GM23338 (cell line): ENCODE measurements around the gene USP36. TPM values are rescaled to one million over a fixed set of nuclear protein-coding genes. Genes with fewer than 3 reads are reported as not detected.

Source experiments
- ATAC-seq: fragments of 200-7000 bp; cut with Tn5 transposase; 3 replicates; pipeline ENCODE4 v1.9.1; 2020
- DNase-seq: peaks from one replicate; pipeline ENCODE4 v3.0.0-alpha.2; 2015; ENCODE audit warnings: low spot score
- H2AFZ ChIP-seq: fragments of 200-600 bp; sonication (generic); 2 replicates; pipeline ENCODE4 v1.8.0; 2016; ENCODE audit warnings: antibody characterized with exemption, mild to moderate bottlenecking, moderate library complexity
- H3F3A ChIP-seq: fragments of 200-600 bp; sonication (generic); replicated peaks from 2 replicates; pipeline ENCODE4 v1.8.0; 2017; ENCODE audit warnings: antibody characterized with exemption, mixed run types, low read depth
- H3K27ac ChIP-seq: fragments of 200-600 bp; sonication (generic); 2 replicates; pipeline ENCODE4 v1.6.1; 2016; ENCODE audit warnings: low read depth
- H3K27me3 ChIP-seq: fragments of 200-600 bp; sonication (generic); 2 replicates; pipeline ENCODE4 v1.8.0; 2016; ENCODE audit warnings: mild to moderate bottlenecking, mixed run types, moderate library complexity; ENCODE audit not compliant: insufficient read depth
- H3K36me3 ChIP-seq: fragments of 200-600 bp; sonication (generic); 2 replicates; pipeline ENCODE4 v1.8.0; 2016; ENCODE audit warnings: mild to moderate bottlenecking; ENCODE audit not compliant: insufficient read depth
- H3K4me1 ChIP-seq: fragments of 200-600 bp; sonication (generic); 2 replicates; pipeline ENCODE4 v1.8.0; 2016; ENCODE audit warnings: mild to moderate bottlenecking, moderate library complexity; ENCODE audit not compliant: insufficient read depth
- H3K4me2 ChIP-seq: fragments of 200-600 bp; sonication (generic); 2 replicates; pipeline ENCODE4 v1.7.1; 2017; ENCODE audit warnings: mixed run types
- H3K4me3 ChIP-seq: fragments of 200-600 bp; sonication (generic); 2 replicates; pipeline ENCODE4 v1.6.1; 2016; ENCODE audit warnings: mixed run types
- H3K79me2 ChIP-seq: fragments of 200-600 bp; sonication (generic); replicated peaks from 2 replicates; pipeline ENCODE4 v1.8.0; 2017; ENCODE audit warnings: mild to moderate bottlenecking; ENCODE audit not compliant: insufficient read depth
- H3K9me2 ChIP-seq: fragments of 200-600 bp; sonication (generic); 2 replicates; pipeline ENCODE4 v1.8.0; 2017; ENCODE audit not compliant: insufficient read depth
- H4K20me1 ChIP-seq: fragments of 200-600 bp; sonication (generic); replicated peaks from 2 replicates; pipeline ENCODE4 v1.8.0; 2017; ENCODE audit warnings: mild to moderate bottlenecking; ENCODE audit not compliant: insufficient read depth
- H3K27ac Mint-ChIP-seq: 2 replicates; pipeline ENCODE4 v1.8.0; 2020; ENCODE audit warnings: inconsistent platforms, mild to moderate bottlenecking, moderate library complexity, mixed read lengths
- H3K27me3 Mint-ChIP-seq: 3 replicates; pipeline ENCODE4 v1.8.0; 2022; ENCODE audit warnings: low read depth, mild to moderate bottlenecking, moderate library complexity, mixed read lengths, inconsistent platforms; ENCODE audit not compliant: insufficient read depth, poor library complexity
- H3K36me3 Mint-ChIP-seq: 3 replicates; pipeline ENCODE4 v1.8.0; 2021; ENCODE audit warnings: low read depth, mild to moderate bottlenecking, inconsistent platforms, moderate library complexity, mixed read lengths
- H3K4me1 Mint-ChIP-seq: 3 replicates; pipeline ENCODE4 v1.8.0; 2020; ENCODE audit warnings: mild to moderate bottlenecking, inconsistent platforms, mixed read lengths
- H3K4me3 Mint-ChIP-seq: 3 replicates; pipeline ENCODE4 v1.8.0; 2021; ENCODE audit warnings: moderate library complexity, mild to moderate bottlenecking, inconsistent platforms, mixed read lengths
- H3K9me3 Mint-ChIP-seq: 3 replicates; pipeline ENCODE4 v1.8.0; 2020; ENCODE audit warnings: moderate library complexity, mild to moderate bottlenecking, inconsistent platforms, mixed read lengths
- CREB1 ChIP-seq: fragments of 250-450 bp; sonication (Bioruptor Pico); IDR thresholded peaks from 2 replicates; pipeline ENCODE4 v1.5.0; 2020; ENCODE audit warnings: low read depth, mild to moderate bottlenecking, moderate library complexity
- ETS1 ChIP-seq: IDR thresholded peaks from 2 replicates; pipeline ENCODE4 v1.6.1; 2016; ENCODE audit warnings: antibody characterized with exemption
- EZH2 ChIP-seq: fragments of 200-600 bp; sonication (generic); IDR thresholded peaks from one replicate; pipeline ENCODE4 v1.8.0; 2017; ENCODE audit warnings: antibody characterized with exemption, mild to moderate bottlenecking, low read depth; ENCODE audit not compliant: unreplicated experiment
- EZH2phosphoT487 ChIP-seq: fragments of 200-600 bp; sonication (generic); IDR thresholded peaks from one replicate; pipeline ENCODE4 v1.8.1; 2018; ENCODE audit warnings: antibody characterized with exemption; ENCODE audit not compliant: unreplicated experiment
- NANOG ChIP-seq: IDR thresholded peaks from 2 replicates; pipeline ENCODE4 v1.6.1; 2016; ENCODE audit warnings: antibody characterized with exemption, borderline replicate concordance
- REST ChIP-seq: IDR thresholded peaks from one replicate; pipeline ENCODE4 v1.6.1; 2018; ENCODE audit warnings: antibody characterized with exemption; ENCODE audit not compliant: unreplicated experiment
- ZNF462 ChIP-seq: fragments of 250-450 bp; sonication (Bioruptor Pico); IDR thresholded peaks from 2 replicates; pipeline ENCODE4 v1.5.0; 2020; ENCODE audit warnings: mild to moderate bottlenecking, moderate library complexity
- polyA plus RNA-seq: library from polyadenylated mRNA; unstranded; fragments of >200 nt; fragmentation: Nextera tagmentation; extraction: Ambion mirVana; gene quantifications from 2 replicates; pipeline ENCODE4 v1.2.1, GENCODE V29; 2016
- total RNA-seq: library from RNA; depleted of rRNA; stranded (reverse); fragments of >200 nt; shearing (Covaris generic); gene quantifications from 2 replicates; pipeline ENCODE4 v1.2.3, GENCODE V29; 2014

USP36 gene
- total and polyA plus RNA-seq, 2 experiments from 2014 or later = 36.2 to 55.5 TPM

GRCh38 chr17:78864117-78864516 lies 23.5 kb upstream of the USP36 start:
- no peaks in the 10 kb centered on the region for H4K20me1 ChIP-seq
- H3K27me3 ChIP-seq = no peaks in the 10 kb centered on the region
- no peak overlapping the region for H3K4me3 ChIP-seq
- Mint-ChIP-seq H3K36me3 (no peaks in the 10 kb centered on the region; the same call in 2 of the 3 replicates), H3K4me3 (no peak overlapping the region), H3K9me3 (no peaks in the 10 kb centered on the region), H3K4me1 (peaks cover 4% of the 10 kb centered on the region; the same call in 2 of the 3 replicates), H3K27ac (no peak overlapping the region), H3K27me3 (peaks cover 7% of the 10 kb centered on the region)
- no peaks in the 10 kb centered on the region for H3K9me2 ChIP-seq
- ATAC-seq (no peak), DNase-seq (no peak)
- no peak overlapping the region for H3K27ac ChIP-seq
- TF ChIP-seq EZH2 (no peak), ETS1 (no peak)
- no peaks in the 10 kb centered on the region for H3K79me2 ChIP-seq
- no peaks in the 10 kb centered on the region for H3K36me3 ChIP-seq
- H3K4me1 ChIP-seq = no peaks in the 10 kb centered on the region
- H3K4me2 ChIP-seq = no peak overlapping the region
- H3F3A ChIP-seq = no peaks in the 10 kb centered on the region; the same call in 1 of the 2 replicates
- H2AFZ ChIP-seq = no peak overlapping the region

GRCh38 chr17:78862073-78863023 lies 21.7 kb upstream of the USP36 start:
- Histone ChIP-seq H3K27ac (no peak overlapping the region), H3K4me2 (no peak overlapping the region), H3K9me2 (no peaks in the 10 kb centered on the region), H2AFZ (no peak overlapping the region), H4K20me1 (no peaks in the 10 kb centered on the region), H3K36me3 (no peaks in the 10 kb centered on the region), H3F3A (no peaks in the 10 kb centered on the region; the same call in 1 of the 2 replicates), H3K4me3 (no peak overlapping the region), H3K27me3 (no peaks in the 10 kb centered on the region), H3K4me1 (no peaks in the 10 kb centered on the region), H3K79me2 (no peaks in the 10 kb centered on the region)
- Mint-ChIP-seq H3K4me1 (peaks cover 4% of the 10 kb centered on the region; the same call in 2 of the 3 replicates), H3K27me3 (peaks cover 7% of the 10 kb centered on the region), H3K27ac (no peak overlapping the region), H3K36me3 (no peaks in the 10 kb centered on the region; the same call in 2 of the 3 replicates), H3K4me3 (no peak overlapping the region), H3K9me3 (no peaks in the 10 kb centered on the region)
- DNase-seq (no peak), ATAC-seq (no peak)
- TF ChIP-seq ETS1 = no peak
- no peak for TF ChIP-seq REST
- no peak for TF ChIP-seq EZH2phosphoT487
- TF ChIP-seq NANOG = no peak
- no peak for TF ChIP-seq ZNF462 (CRISPR knock-in tag)
- TF ChIP-seq CREB1 (CRISPR knock-in tag) = no peak
